Tibial nerve (tissue), 4 donors: ENCODE data around the gene SKAP1.

ENCODE experiments used
- EP300 ChIP-seq, 2 donors: sonication (generic); formaldehyde crosslinking; IDR thresholded peaks; one replicate each; pipeline ENCODE4 v1.6.1; 2017; ENCODE audit warnings: antibody characterized with exemption in 2 of 2, mild to moderate bottlenecking in 1 of 2
- POLR2A ChIP-seq, 2 donors: fragments of 450-650 bp; IDR thresholded peaks; one replicate each; pipeline ENCODE4 v1.6.1; 2017; ENCODE audit warnings: antibody characterized with exemption in 2 of 2, mild to moderate bottlenecking in 2 of 2, moderate library complexity in 2 of 2
- TF ChIP-seq, protein P1 (sequence below), 5 experiments: fragments of 200-600 bp in 3 of 5; fragments of 450-650 bp in 2 of 5; sonication (generic) in 3 of 5; IDR thresholded peaks; one replicate each; pipeline ENCODE4 v1.5.1; 2016 to 2019; ENCODE audit warnings: antibody characterized with exemption in 5 of 5, mild to moderate bottlenecking in 3 of 5, moderate library complexity in 2 of 5

DNA sequence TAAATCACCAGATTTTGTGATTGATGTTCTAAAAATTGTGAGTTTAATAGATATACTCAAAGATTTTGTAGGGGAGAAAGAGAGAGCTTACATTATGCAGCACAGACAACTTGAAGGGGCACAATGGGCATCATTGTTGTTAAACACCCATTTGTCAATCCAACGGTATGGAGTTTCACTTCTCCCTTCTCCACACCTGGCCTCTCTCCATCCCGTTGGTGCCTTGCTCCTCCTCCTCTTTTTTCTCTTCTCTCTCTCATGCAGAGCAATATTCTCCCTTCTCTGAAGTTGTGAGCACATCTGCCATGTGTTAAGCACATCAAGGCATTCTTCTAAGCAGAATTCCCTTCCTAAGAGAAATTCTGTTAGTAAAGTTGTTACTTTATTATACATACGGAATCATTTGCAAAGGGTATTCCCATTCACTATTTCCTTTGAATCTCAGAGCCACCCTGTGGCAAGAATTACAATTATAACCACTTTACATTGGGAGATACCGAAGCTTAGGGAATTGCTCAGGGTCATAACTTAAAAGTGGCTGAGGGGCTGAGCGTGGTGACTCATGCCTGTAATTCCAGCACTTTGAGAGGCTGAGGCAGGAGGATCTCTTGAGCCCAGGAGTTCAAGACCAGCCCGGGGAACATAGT lies 40.5 kb upstream of the SKAP1 start:
- TF ChIP-seq, protein P1, sequence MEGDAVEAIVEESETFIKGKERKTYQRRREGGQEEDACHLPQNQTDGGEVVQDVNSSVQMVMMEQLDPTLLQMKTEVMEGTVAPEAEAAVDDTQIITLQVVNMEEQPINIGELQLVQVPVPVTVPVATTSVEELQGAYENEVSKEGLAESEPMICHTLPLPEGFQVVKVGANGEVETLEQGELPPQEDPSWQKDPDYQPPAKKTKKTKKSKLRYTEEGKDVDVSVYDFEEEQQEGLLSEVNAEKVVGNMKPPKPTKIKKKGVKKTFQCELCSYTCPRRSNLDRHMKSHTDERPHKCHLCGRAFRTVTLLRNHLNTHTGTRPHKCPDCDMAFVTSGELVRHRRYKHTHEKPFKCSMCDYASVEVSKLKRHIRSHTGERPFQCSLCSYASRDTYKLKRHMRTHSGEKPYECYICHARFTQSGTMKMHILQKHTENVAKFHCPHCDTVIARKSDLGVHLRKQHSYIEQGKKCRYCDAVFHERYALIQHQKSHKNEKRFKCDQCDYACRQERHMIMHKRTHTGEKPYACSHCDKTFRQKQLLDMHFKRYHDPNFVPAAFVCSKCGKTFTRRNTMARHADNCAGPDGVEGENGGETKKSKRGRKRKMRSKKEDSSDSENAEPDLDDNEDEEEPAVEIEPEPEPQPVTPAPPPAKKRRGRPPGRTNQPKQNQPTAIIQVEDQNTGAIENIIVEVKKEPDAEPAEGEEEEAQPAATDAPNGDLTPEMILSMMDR (IDR thresholded peaks at IDR 0.05), result no peak
- TF ChIP-seq POLR2A (IDR thresholded peaks at IDR 0.05), result no peak
- TF ChIP-seq EP300 (IDR thresholded peaks at IDR 0.05), result no peak
